H1 (cell line): ENCODE results near the gene SON. TPM values are rescaled to one million over a fixed set of nuclear protein-coding genes. Genes with fewer than 3 reads are reported as not detected.

Experiments used
- CTCF ChIA-PET: fragments of 300-600 bp; sonication (Branson Sonifier 250); formaldehyde crosslinking; loops from one replicate; lab custom pipeline; 2021; ENCODE audit not compliant: partially characterized antibody; lab: Charles Lee
- POLR2A ChIA-PET: fragments of 300-600 bp; sonication (Branson Sonifier 250); formaldehyde crosslinking; loops from one replicate; lab custom pipeline; 2021; ENCODE audit warnings: inconsistent platforms; ENCODE audit not compliant: partially characterized antibody; lab: Charles Lee
- DNase-seq, 2 experiments: peaks; one replicate each; pipeline versions ENCODE4 v3.0.0 to v3.0.0-alpha.2; 2010 to 2022; ENCODE audit warnings: low spot score in 2 of 2, low read depth in 1 of 2, mixed read lengths in 1 of 2
- FAIRE-seq: peaks from 2 replicates; lab custom pipeline; 2011; peaks lifted over from hg19 to GRCh38; lab: Jason Lieb, UNC
- H2AFZ ChIP-seq: 2 replicates; pipeline ENCODE4 v1.8.1; 2012; ENCODE audit warnings: low read length, inconsistent platforms
- H2AK5ac ChIP-seq: 2 replicates; pipeline ENCODE4 v1.6.1; 2013; ENCODE audit warnings: low read depth, low read length
- H2BK120ac ChIP-seq: replicated peaks from 2 replicates; pipeline ENCODE3; 2013; ENCODE audit warnings: low read depth, low read length, inconsistent platforms
- H2BK12ac ChIP-seq: 2 replicates; pipeline ENCODE4 v1.6.1; 2013; ENCODE audit warnings: low read depth, low read length
- H2BK15ac ChIP-seq: 2 replicates; pipeline ENCODE4 v1.6.1; 2013; ENCODE audit warnings: low read length
- H2BK20ac ChIP-seq: 2 replicates; pipeline ENCODE4 v1.6.1; 2013; ENCODE audit warnings: low read length
- H2BK5ac ChIP-seq: 2 replicates; pipeline ENCODE4 v1.6.1; 2013; ENCODE audit warnings: low read depth, low read length
- H3K14ac ChIP-seq: 2 replicates; pipeline ENCODE4 v1.6.1; 2013; ENCODE audit warnings: inconsistent platforms; ENCODE audit not compliant: insufficient read length
- H3K18ac ChIP-seq: 2 replicates; pipeline ENCODE4 v1.6.1; 2013; ENCODE audit warnings: low read length; ENCODE audit errors: extremely low read depth
- H3K23ac ChIP-seq: 2 replicates; pipeline ENCODE4 v1.6.1; 2013; ENCODE audit warnings: inconsistent platforms; ENCODE audit not compliant: insufficient read length
- H3K23me2 ChIP-seq: 2 replicates; pipeline ENCODE4 v1.6.1; 2013; ENCODE audit warnings: low read depth, low read length
- H3K27ac ChIP-seq: 2 replicates; pipeline ENCODE4 v1.6.1; 2011; ENCODE audit warnings: low read depth, low read length, inconsistent platforms
- H3K27me3 ChIP-seq, 4 experiments: replicated peaks in 1 of 4; 1 replicate in 1 of 4; 2 replicates in 3 of 4; pipeline versions ENCODE4 v1.6.1 to v1.8.1; 2011 to 2013; ENCODE audit warnings: low read length in 3 of 4, mild to moderate bottlenecking in 3 of 4, inconsistent platforms in 2 of 4, mixed read lengths in 2 of 4, moderate library complexity in 1 of 4; ENCODE audit not compliant: control insufficient read depth in 3 of 4, insufficient read depth in 3 of 4; ENCODE audit errors: extremely low read depth in 1 of 4
- H3K36me3 ChIP-seq, 4 experiments: 2 replicates each; pipeline versions ENCODE4 v1.6.1 to v1.8.1; 2011 to 2013; ENCODE audit warnings: mild to moderate bottlenecking in 4 of 4, low read length in 3 of 4, moderate library complexity in 2 of 4, control low read depth in 1 of 4, inconsistent platforms in 1 of 4; ENCODE audit not compliant: insufficient read depth in 4 of 4, control insufficient read depth in 2 of 4
- H3K4ac ChIP-seq: replicated peaks from 2 replicates; pipeline ENCODE3; 2013; ENCODE audit warnings: low read length, low read depth, mixed read lengths, inconsistent platforms; ENCODE audit not compliant: insufficient read length
- H3K4me1 ChIP-seq, 4 experiments: replicated peaks in 1 of 4; 1 replicate in 1 of 4; 2 replicates in 3 of 4; pipeline versions ENCODE4 v1.6.1 to v1.8.1; 2011 to 2013; ENCODE audit warnings: low read length in 3 of 4, inconsistent platforms in 2 of 4, mixed read lengths in 1 of 4; ENCODE audit not compliant: insufficient read depth in 4 of 4, control insufficient read depth in 3 of 4
- H3K4me2 ChIP-seq, 2 experiments: 2 replicates each; pipeline versions ENCODE4 v1.6.1 to v1.8.1; 2011 to 2013; ENCODE audit warnings: low read depth in 2 of 2, low read length in 2 of 2, control low read depth in 1 of 2, inconsistent platforms in 1 of 2, mild to moderate bottlenecking in 1 of 2; ENCODE audit not compliant: insufficient read depth in 1 of 2
- H3K4me3 ChIP-seq, 4 experiments: fragments of 200-600, 300-600 bp in 1 of 4; sonication (generic), shearing (Covaris generic), sonication (Bioruptor Twin) in 1 of 4; 2 replicates each; pipeline versions ENCODE4 v1.5.1 to v1.8.1; 2011 to 2016; ENCODE audit warnings: low read length in 4 of 4, low read depth in 3 of 4, control low read depth in 2 of 4, inconsistent platforms in 2 of 4, mild to moderate bottlenecking in 2 of 4, mixed read lengths in 1 of 4, moderate library complexity in 1 of 4; ENCODE audit not compliant: insufficient read depth in 2 of 4; ENCODE audit errors: extremely low read depth in 1 of 4
- H3K56ac ChIP-seq: replicated peaks from 2 replicates; pipeline ENCODE3; 2013; ENCODE audit warnings: low read depth, mild to moderate bottlenecking, mixed read lengths, low read length, inconsistent platforms; ENCODE audit not compliant: insufficient read length
- H3K79me1 ChIP-seq: 2 replicates; pipeline ENCODE4 v1.6.1; 2013; ENCODE audit warnings: low read depth, low read length, control low read depth
- H3K79me2 ChIP-seq, 2 experiments: 2 replicates each; pipeline versions ENCODE4 v1.6.1 to v1.8.1; 2012 to 2013; ENCODE audit warnings: low read length in 2 of 2, mild to moderate bottlenecking in 2 of 2, inconsistent platforms in 1 of 2; ENCODE audit not compliant: insufficient read depth in 2 of 2, control insufficient read depth in 1 of 2
- H3K9ac ChIP-seq, 4 experiments: replicated peaks in 1 of 4; 1 replicate in 1 of 4; 2 replicates in 3 of 4; pipeline versions ENCODE4 v1.6.1 to v1.8.1; 2011 to 2013; ENCODE audit warnings: low read depth in 3 of 4, low read length in 3 of 4, control low read depth in 2 of 4, mild to moderate bottlenecking in 2 of 4, moderate library complexity in 2 of 4, inconsistent platforms in 1 of 4; ENCODE audit errors: extremely low read depth in 1 of 4
- H3K9me3 ChIP-seq, 2 experiments: 2 replicates each; pipeline versions ENCODE4 v1.6.1 to v1.8.1; 2012 to 2013; ENCODE audit warnings: mild to moderate bottlenecking in 2 of 2, moderate library complexity in 2 of 2, control low read depth in 1 of 2, inconsistent platforms in 1 of 2, low read depth in 1 of 2, low read length in 1 of 2, mixed read lengths in 1 of 2; ENCODE audit not compliant: insufficient read depth in 2 of 2
- H4K20me1 ChIP-seq, 2 experiments: replicated peaks in 1 of 2; 2 replicates each; pipeline versions ENCODE3 to v1.8.1; 2011 to 2013; ENCODE audit warnings: inconsistent platforms in 2 of 2, low read length in 2 of 2, mild to moderate bottlenecking in 1 of 2; ENCODE audit not compliant: insufficient read depth in 2 of 2, control insufficient read depth in 1 of 2
- H4K5ac ChIP-seq: 2 replicates; pipeline ENCODE4 v1.6.1; 2013; ENCODE audit warnings: low read length, low read depth, mixed read lengths, inconsistent platforms; ENCODE audit not compliant: insufficient read length
- H4K8ac ChIP-seq: 2 replicates; pipeline ENCODE4 v1.8.0; 2013; ENCODE audit warnings: mild to moderate bottlenecking, moderate library complexity, low read length, inconsistent platforms; ENCODE audit not compliant: insufficient read depth; ENCODE audit errors: extremely low read depth
- H4K91ac ChIP-seq: replicated peaks from 2 replicates; pipeline ENCODE3; 2013; ENCODE audit warnings: low read length, mixed read lengths, inconsistent platforms; ENCODE audit not compliant: insufficient read length
- CBX5 ChIP-seq: fragments of 300-800, 300-1000 bp; sonication (generic); IDR thresholded peaks from 2 replicates; pipeline ENCODE4 v1.7.1; 2016; ENCODE audit warnings: antibody characterized with exemption, low read length, low read depth
- CEBPB ChIP-seq: IDR thresholded peaks from 2 replicates; pipeline ENCODE4 v1.6.1; 2012; ENCODE audit warnings: low read depth, low read length
- CHD1 ChIP-seq: IDR thresholded peaks from 2 replicates; pipeline ENCODE4 v1.6.1; 2012; ENCODE audit warnings: low read depth, low read length, improper control_type of control experiment
- FOSL1 ChIP-seq: IDR thresholded peaks from 2 replicates; pipeline ENCODE4 v1.6.1; 2011; ENCODE audit warnings: mild to moderate bottlenecking, low read depth, low read length, moderate library complexity; ENCODE audit not compliant: insufficient read depth
- HDAC6 ChIP-seq: IDR thresholded peaks from one replicate; pipeline ENCODE4 v1.7.1; 2012; ENCODE audit warnings: low read depth, mild to moderate bottlenecking, inconsistent platforms, low read length, moderate library complexity
- POU5F1 ChIP-seq: IDR thresholded peaks from 2 replicates; pipeline ENCODE4 v1.6.1; 2011; ENCODE audit warnings: low read depth, mild to moderate bottlenecking, low read length, moderate library complexity
- RXRA ChIP-seq: IDR thresholded peaks from 2 replicates; pipeline ENCODE4 v1.6.1; 2011; ENCODE audit warnings: low read depth, mild to moderate bottlenecking, low read length, moderate library complexity; ENCODE audit not compliant: insufficient read depth
- SIN3A ChIP-seq, 2 experiments: IDR thresholded peaks in 1 of 2; conservative IDR thresholded peaks in 1 of 2; 2 replicates each; pipeline ENCODE4 v1.6.1; 2011 to 2012; ENCODE audit warnings: low read length in 2 of 2, improper control_type of control experiment in 1 of 2, low read depth in 1 of 2, mild to moderate bottlenecking in 1 of 2
- TBP ChIP-seq: IDR thresholded peaks from 2 replicates; pipeline ENCODE4 v1.6.1; 2011; ENCODE audit warnings: low read depth, low read length, improper control_type of control experiment
- TEAD4 ChIP-seq: IDR thresholded peaks from 2 replicates; pipeline ENCODE4 v1.6.1; 2012; ENCODE audit warnings: low read depth, low read length, inconsistent platforms, mixed read lengths
- ZNF274 ChIP-seq: IDR thresholded peaks from 2 replicates; pipeline ENCODE4 v1.7.0; 2012; ENCODE audit warnings: low read length, borderline replicate concordance; ENCODE audit errors: extremely low read depth
- WGBS, 2 experiments: shearing (Covaris generic) in 1 of 2; methylation state at CpG; one replicate each; pipeline versions ENCODE4 v1.1.6 to v1.1.7; 2013 to 2015; ENCODE audit warnings: low lambda C conversion rate in 2 of 2, mixed read lengths in 2 of 2, inconsistent platforms in 1 of 2, low coverage in 1 of 2, missing lambda C conversion rate in 1 of 2; ENCODE audit not compliant: insufficient replicate concordance in 2 of 2, insufficient coverage in 1 of 2, insufficient read length in 1 of 2; ENCODE audit errors: extremely low coverage in 1 of 2, missing lambda C conversion rate in 1 of 2; 5-methylcytosine and 5-hydroxymethylcytosine counted together
- polyA plus RNA-seq, 7 experiments: library from polyadenylated mRNA; depleted of rRNA in 3 of 7; stranded (reverse) in 5 of 7; unstranded in 2 of 7; fragments of >200 nt in 5 of 7; fragments of 200-250 nt in 2 of 7; gene quantifications; 1 replicate in 5 of 7; 2 replicates in 1 of 7; 4 replicates in 1 of 7; pipeline versions ENCODE4 v1.2.1 to v1.2.3, GENCODE V29; 2011 to 2013; ENCODE audit warnings: missing spikeins in 2 of 7, mixed read lengths in 2 of 7
- total RNA-seq: library from RNA; stranded (reverse); fragmentation: NEBNext Ultra II Directional; extraction: Animal tissue kit (Norgen Biotek cat#: 25700); gene quantifications from 2 replicates; pipeline ENCODE4 v1.2.1, GENCODE V29; 2021
- TF ChIP-seq, protein P1 (sequence below): IDR thresholded peaks from 2 replicates; pipeline ENCODE4 v1.6.1; 2011; ENCODE audit warnings: low read length, improper control_type of control experiment
- TF ChIP-seq, protein P2 (sequence below): IDR thresholded peaks from 2 replicates; pipeline ENCODE4 v1.6.1; 2012; ENCODE audit warnings: inconsistent platforms

The SON gene
- total and polyA plus RNA-seq, 2 of the 8 experiments (the other 6 are each of a cell fraction or from before 2014, with no cell fraction given) = 122 to 274 TPM

DNA sequence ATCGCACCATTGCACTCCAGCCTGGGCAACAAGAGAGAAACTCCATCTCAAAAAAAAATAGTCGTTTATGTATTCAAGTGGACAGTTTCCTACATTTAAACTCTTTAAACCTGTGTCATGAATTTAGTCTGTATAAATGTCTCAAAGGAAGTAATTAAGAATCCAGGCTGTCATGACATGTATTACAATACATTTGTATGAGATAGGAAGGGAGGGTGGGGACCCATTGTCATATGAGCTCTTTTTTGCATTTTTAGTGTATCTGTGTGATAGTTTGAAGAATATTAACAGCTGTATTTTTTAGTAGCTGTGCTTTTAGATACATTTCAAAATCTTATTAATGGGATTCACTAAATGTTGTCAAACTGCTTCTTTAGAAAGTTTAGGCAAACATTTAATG is 25.6 kb downstream of the SON start:
- POLR2A ChIA-PET = interaction anchor here (1.1 to 3.7 kb wide), 4 partner anchors 10 to 58 kb away, joined by 3 to 16 read pairs (median 4); no protein-coding TSS in a partner anchor
- Histone ChIP-seq H3K56ac (no peak overlapping the region), H3K4me2 (no peak overlapping the region), H3K14ac (no peak overlapping the region), H3K4ac (no peak overlapping the region), H3K23ac (no peak overlapping the region), H2AK5ac (no peak overlapping the region), H4K8ac (no peak overlapping the region), H3K79me1 (no peaks in the 10 kb centered on the region), H3K9ac (no peak overlapping the region), H3K36me3 (peaks cover 14 to 71% (median 28%) of the 10 kb centered on the region in 4 experiments), H3K79me2 (peaks cover 0 to 10% of the 10 kb centered on the region in 2 experiments; a peak in 2 of 4 replicates), H2BK120ac (no peak overlapping the region), H2BK12ac (no peak overlapping the region), H4K20me1 (peaks cover 0 to 2% of the 10 kb centered on the region in 2 experiments), H4K91ac (no peak overlapping the region), H3K4me3 (no peak overlapping the region), H2AFZ (no peak overlapping the region), H3K27ac (no peak overlapping the region), H3K23me2 (no peaks in the 10 kb centered on the region), H2BK20ac (no peak overlapping the region), H3K9me3 (no peaks in the 10 kb centered on the region), H3K4me1 (no peaks in the 10 kb centered on the region), H2BK5ac (no peak overlapping the region), H4K5ac (no peak overlapping the region), H3K18ac (no peak overlapping the region), H2BK15ac (no peak overlapping the region), H3K27me3 (no peaks in the 10 kb centered on the region)
- CTCF ChIA-PET = interaction anchor here (0.6 to 1.6 kb wide), 2 partner anchors 38 to 700 kb away, joined by 3 to 5 read pairs; no protein-coding TSS in a partner anchor
- WGBS, 2 experiments = 92% methylated on average over 2 of the region's 2 CpGs; no CpG with 5 or more reads in 1 of the 2 experiments
- DNase-seq = no peak
- FAIRE-seq = no peak
- no peak for TF ChIP-seq SIN3A (conservative IDR thresholded peaks at IDR 0.05 in 1 of 2, IDR thresholded peaks at IDR 0.05 in 1 of 2; ENCODE audit: low read depth in 1 of 2, low read length in 2 of 2)
- TF ChIP-seq POU5F1 = no peak
- TF ChIP-seq CBX5 = no peak
- no peak for TF ChIP-seq CEBPB
- no peak for TF ChIP-seq CHD1
- TF ChIP-seq ZNF274 = no peak
- TF ChIP-seq, protein P1, sequence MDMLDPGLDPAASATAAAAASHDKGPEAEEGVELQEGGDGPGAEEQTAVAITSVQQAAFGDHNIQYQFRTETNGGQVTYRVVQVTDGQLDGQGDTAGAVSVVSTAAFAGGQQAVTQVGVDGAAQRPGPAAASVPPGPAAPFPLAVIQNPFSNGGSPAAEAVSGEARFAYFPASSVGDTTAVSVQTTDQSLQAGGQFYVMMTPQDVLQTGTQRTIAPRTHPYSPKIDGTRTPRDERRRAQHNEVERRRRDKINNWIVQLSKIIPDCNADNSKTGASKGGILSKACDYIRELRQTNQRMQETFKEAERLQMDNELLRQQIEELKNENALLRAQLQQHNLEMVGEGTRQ = no peak
- TF ChIP-seq, protein P2, sequence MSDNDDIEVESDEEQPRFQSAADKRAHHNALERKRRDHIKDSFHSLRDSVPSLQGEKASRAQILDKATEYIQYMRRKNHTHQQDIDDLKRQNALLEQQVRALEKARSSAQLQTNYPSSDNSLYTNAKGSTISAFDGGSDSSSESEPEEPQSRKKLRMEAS = no peak
- TF ChIP-seq RXRA = no peak
- TF ChIP-seq TBP = no peak
- no peak for TF ChIP-seq HDAC6
- no peak for TF ChIP-seq FOSL1
- no peak for TF ChIP-seq TEAD4
